Left ventricle myocardium inferior (tissue), 1 donor: ENCODE results near the gene RHBDD3. TPM values are rescaled to one million over a fixed set of nuclear protein-coding genes. Genes with fewer than 3 reads are reported as not detected.

Experiments used
- DNase-seq: peaks from one replicate; pipeline ENCODE4 v3.0.0-alpha.2; 2020
- H3K27ac ChIP-seq: fragments of 200-600 bp; replicated peaks from 2 replicates; pipeline ENCODE4 v1.8.0; 2021
- H3K27me3 ChIP-seq: fragments of 200-600 bp; 2 replicates; pipeline ENCODE4 v1.8.0; 2021; ENCODE audit warnings: low read depth
- H3K36me3 ChIP-seq: fragments of 200-600 bp; 2 replicates; pipeline ENCODE4 v1.8.0; 2021
- H3K4me1 ChIP-seq: fragments of 200-600 bp; 2 replicates; pipeline ENCODE4 v1.8.0; 2021
- H3K4me3 ChIP-seq: fragments of 200-600 bp; 2 replicates; pipeline ENCODE4 v1.8.0; 2021; ENCODE audit warnings: mild to moderate bottlenecking, moderate library complexity
- H3K9me3 ChIP-seq: fragments of 200-600 bp; replicated peaks from 2 replicates; pipeline ENCODE4 v1.8.0; 2021
- intact Hi-C: fragments of 100-400 bp; cut with micrococcal nuclease; formaldehyde crosslinking; loops from one replicate; pipeline ENCODE4 v1.11.0; 2022
- total RNA-seq: library from RNA; stranded (reverse); fragmentation: NEBNext Ultra II Directional; extraction: Animal tissue kit (Norgen Biotek cat#: 25700); gene quantifications from one replicate; pipeline ENCODE4 v1.2.1, GENCODE V29; 2021
- TF ChIP-seq, protein P1 (sequence below): fragments of 200-600 bp; IDR thresholded peaks from 2 replicates; pipeline ENCODE4 v1.8.0; 2021; ENCODE audit warnings: antibody characterized with exemption, mild to moderate bottlenecking, borderline replicate concordance
- donor health status: DM: no; HTN: yes; CAD: no; lungs with severe emphysema.

RHBDD3 gene
- total RNA-seq, 1 donor from 2014 or later, result 15.0 TPM

DNA sequence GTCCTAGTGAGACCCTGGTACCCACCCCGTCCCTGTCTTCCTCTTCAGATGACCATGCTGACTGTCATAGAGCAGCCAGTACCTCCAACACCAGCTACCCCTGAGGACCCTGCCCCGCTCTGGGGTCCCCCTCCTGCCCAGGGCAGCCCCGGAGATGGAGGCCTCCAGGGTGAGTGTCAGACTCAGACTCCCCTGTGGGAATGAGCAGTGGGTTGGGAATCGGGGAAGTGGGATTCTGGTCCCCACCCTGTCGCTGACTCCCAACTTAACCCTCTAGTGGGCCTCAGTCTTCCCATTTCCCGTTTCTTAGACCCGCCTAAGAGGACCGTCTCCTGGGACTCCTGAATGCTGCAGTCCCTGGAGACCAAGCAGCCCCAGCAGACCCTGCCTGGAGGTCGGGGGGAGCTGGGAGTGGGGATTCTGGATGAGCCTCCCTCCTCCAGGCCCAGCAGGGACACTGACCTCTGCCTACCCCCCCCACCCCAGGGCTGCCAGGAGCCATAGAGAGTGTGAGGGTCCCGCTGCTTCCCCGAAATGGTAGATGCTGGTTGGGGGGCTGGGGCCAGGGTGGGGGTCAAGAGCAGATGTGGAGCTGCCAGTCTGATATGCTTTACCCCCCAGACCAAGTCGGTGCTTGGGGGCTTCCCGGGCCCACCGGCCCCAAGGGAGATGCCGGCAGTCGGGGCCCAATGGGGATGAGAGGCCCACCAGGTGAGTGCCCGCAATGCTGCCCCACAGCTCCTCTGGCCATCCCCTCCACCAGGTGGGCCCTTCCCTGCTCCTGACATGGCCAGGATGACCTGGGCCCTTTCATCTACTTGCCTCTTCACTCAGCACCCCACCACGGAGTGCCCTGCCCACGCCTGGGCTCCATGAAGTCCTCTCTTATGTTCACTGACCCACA lies 36.6 kb downstream of the RHBDD3 start:
- TF ChIP-seq, protein P1, sequence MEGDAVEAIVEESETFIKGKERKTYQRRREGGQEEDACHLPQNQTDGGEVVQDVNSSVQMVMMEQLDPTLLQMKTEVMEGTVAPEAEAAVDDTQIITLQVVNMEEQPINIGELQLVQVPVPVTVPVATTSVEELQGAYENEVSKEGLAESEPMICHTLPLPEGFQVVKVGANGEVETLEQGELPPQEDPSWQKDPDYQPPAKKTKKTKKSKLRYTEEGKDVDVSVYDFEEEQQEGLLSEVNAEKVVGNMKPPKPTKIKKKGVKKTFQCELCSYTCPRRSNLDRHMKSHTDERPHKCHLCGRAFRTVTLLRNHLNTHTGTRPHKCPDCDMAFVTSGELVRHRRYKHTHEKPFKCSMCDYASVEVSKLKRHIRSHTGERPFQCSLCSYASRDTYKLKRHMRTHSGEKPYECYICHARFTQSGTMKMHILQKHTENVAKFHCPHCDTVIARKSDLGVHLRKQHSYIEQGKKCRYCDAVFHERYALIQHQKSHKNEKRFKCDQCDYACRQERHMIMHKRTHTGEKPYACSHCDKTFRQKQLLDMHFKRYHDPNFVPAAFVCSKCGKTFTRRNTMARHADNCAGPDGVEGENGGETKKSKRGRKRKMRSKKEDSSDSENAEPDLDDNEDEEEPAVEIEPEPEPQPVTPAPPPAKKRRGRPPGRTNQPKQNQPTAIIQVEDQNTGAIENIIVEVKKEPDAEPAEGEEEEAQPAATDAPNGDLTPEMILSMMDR, result no peak
- H3K27ac ChIP-seq, result no peak overlapping the region
- H3K4me1 ChIP-seq, result no peaks in the 10 kb centered on the region
- H3K27me3 ChIP-seq, result no peaks in the 10 kb centered on the region
- intact Hi-C loops, result no loop called here
- no peaks in the 10 kb centered on the region for H3K36me3 ChIP-seq
- no peak overlapping the region for H3K4me3 ChIP-seq
- peaks cover 10% of the 10 kb centered on the region for H3K9me3 ChIP-seq
- DNase-seq, result no peak

DNA sequence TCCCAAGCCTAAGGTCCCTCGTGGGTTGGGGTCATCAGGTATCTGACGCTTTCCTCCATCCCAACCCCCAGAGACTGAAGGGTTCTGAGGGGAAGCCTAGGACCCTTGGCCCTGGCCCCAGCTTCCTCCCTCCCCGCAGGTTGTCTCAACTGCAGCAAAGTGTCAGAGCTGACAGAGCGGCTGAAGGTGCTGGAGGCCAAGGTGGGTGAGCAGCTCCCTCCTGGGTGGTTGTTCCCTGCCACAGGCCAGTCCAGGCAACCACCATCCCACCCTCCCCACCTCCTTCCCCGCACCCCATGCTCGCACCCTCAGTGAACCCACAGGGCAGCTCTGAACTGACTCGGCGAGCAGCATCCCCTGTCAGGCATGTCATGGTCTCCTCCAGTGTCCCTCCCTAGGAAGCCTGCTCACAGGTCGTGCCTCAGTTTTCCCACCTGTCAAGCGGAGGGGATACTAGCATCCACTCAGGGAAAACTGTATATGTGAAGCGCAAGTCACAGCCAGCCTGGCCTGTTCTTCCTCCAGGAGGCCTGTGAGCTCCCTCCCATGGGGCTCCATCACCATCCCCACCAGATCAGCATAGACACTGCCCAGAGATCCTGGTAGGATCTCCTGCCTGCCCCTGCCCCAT lies 41.3 kb downstream of the RHBDD3 start:
- TF ChIP-seq, protein P1, result no peak
- H3K36me3 ChIP-seq, result no peaks in the 10 kb centered on the region
- H3K27ac ChIP-seq, result peak overlapping the region; percentile 29
- intact Hi-C loops, result no loop called here
- H3K4me1 ChIP-seq, result peaks cover 15% of the 10 kb centered on the region
- no peaks in the 10 kb centered on the region for H3K9me3 ChIP-seq
- no peak overlapping the region for H3K4me3 ChIP-seq
- H3K27me3 ChIP-seq, result peaks cover 4% of the 10 kb centered on the region
- DNase-seq, result no peak

DNA sequence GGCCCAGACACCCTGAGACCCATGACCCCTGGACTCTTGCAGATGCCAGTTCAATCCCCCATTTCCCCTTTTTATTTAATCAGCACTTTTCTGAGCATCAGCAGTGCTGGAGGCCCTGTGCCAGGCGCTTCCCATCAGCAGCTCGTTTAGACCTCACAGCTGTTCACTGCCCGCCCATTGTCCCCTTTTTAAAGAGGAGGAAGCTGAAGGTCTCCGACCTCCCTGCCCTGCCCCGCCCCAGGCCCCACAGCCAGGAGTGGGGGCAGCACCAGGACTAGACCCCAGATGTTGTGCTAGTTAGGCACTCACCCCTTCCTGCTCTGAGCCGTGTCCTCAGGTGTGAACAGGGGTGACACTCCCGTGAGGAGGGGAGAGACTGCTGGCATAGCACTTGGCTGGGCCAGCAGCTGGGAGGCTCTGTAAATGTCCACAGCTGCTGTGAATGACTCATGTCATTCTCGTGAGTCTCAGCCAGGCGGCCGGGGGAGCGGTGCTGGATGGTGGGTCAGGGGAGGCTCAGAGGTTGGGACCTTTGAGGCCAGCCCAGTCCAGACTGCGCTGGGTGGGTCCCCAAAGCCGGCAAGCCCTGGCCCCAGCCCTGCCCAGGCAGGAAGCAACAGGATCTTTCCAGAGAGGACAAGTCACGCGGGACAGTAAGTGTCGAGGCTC lies 42.2 kb downstream of the RHBDD3 start:
- TF ChIP-seq, protein P1, result no peak
- intact Hi-C loops, result no loop called here
- Histone ChIP-seq H3K27me3 (peaks cover 4% of the 10 kb centered on the region), H3K9me3 (no peaks in the 10 kb centered on the region), H3K4me1 (peaks cover 15% of the 10 kb centered on the region), H3K36me3 (no peaks in the 10 kb centered on the region), H3K4me3 (no peak overlapping the region), H3K27ac (peak overlapping the region; percentile 29)
- peak; percentile 64 for DNase-seq

DNA sequence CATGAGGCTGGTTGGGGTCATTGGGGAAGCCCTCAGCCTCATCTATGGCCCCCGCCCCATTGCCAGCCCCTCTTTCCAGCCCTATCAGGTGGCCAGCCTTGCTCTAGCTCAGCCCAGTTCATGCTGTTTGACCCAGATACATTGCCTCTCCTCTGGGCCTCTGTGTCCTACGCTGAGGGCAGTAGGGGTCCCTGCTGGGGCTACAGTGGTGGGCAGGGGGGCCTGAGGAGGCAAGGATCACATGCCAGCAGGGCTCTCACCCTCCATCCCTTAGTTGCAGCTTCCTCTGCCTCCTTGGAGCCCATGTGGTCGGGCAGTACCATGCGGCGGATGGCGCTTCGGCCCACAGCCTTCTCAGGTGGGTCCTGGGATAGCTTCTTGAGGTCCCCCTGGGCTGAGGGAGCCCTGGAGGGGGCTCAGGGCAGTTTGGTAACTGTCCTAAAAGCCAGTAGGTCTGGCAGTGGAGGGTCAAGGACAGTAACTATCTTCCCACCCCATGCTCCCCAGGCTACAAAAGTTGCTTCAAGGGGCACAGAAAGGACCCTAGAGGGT lies 42.8 kb downstream of the RHBDD3 start:
- H3K4me1 ChIP-seq, result peaks cover 15% of the 10 kb centered on the region
- no peaks in the 10 kb centered on the region for H3K9me3 ChIP-seq
- H3K27me3 ChIP-seq, result peaks cover 4% of the 10 kb centered on the region
- TF ChIP-seq, protein P1, result no peak
- peak overlapping the region; percentile 29 for H3K27ac ChIP-seq
- intact Hi-C loops, result no loop called here
- H3K4me3 ChIP-seq, result no peak overlapping the region
- DNase-seq, result no peak
- no peaks in the 10 kb centered on the region for H3K36me3 ChIP-seq

DNA sequence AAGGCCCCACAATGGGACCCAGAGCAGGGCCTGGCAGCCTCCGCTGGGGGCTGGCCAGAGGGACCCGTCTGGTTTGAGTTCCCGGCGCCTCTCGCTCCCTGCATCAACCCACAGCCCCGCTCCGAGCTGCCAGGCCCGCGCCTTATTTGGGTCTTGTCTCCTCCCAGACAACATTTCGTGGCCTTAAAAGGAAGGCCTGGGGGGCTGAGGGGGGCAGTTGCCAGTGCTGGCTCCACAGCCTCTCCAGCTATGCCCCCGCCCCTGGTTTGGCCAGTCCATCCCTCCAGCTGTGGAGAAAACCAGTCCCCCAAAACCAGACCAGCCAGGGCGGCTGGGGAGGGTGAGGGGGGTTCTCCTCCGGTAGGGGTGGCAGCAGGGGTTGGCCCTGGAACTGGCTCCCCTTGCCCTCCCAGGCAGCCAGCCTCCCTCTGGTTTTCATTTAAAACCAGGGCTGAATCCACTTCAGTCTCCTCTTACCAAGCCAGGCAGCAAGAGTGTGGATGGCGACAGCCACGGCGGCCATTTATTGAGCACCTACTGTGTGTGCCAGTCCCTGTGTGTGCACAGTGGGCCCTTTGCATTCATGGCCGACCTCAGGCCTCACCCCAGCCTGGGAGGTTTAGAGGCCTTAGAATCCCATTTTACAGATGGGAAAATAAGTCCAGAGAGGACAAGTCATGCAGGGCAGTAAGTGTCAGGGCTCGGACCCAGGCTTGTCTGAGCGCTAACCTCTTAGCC lies 43.5 kb downstream of the RHBDD3 start:
- peaks cover 4% of the 10 kb centered on the region for H3K27me3 ChIP-seq
- DNase-seq, result no peak
- H3K4me3 ChIP-seq, result no peak overlapping the region
- H3K27ac ChIP-seq, result no peak overlapping the region
- H3K9me3 ChIP-seq, result no peaks in the 10 kb centered on the region
- peaks cover 15% of the 10 kb centered on the region for H3K4me1 ChIP-seq
- no peaks in the 10 kb centered on the region for H3K36me3 ChIP-seq
- TF ChIP-seq, protein P1, result no peak
- intact Hi-C loops, result no loop called here
